Smooth muscle cell (in vitro differentiated cells): ENCODE results near the gene KLHL25. TPM values are rescaled to one million over a fixed set of nuclear protein-coding genes. Genes with fewer than 3 reads are reported as not detected.

Source experiments
- DNase-seq: peaks from one replicate; lab custom pipeline; 2025; ENCODE audit not compliant: unreplicated experiment; lab: John Stamatoyannopoulos, UW
- H2AFZ ChIP-seq: fragments of 200-600 bp; sonication (generic); 2 replicates; pipeline ENCODE4 v1.6.0; 2016; ENCODE audit warnings: antibody characterized with exemption, low read depth, mild to moderate bottlenecking
- H3F3A ChIP-seq: fragments of 200-600 bp; sonication (generic); 2 replicates; pipeline ENCODE4 v1.6.0; 2017; ENCODE audit warnings: antibody characterized with exemption, low read depth
- H3K27ac ChIP-seq: fragments of 200-600 bp; sonication (generic); 2 replicates; pipeline ENCODE4 v1.5.1; 2016; ENCODE audit warnings: low read depth, mild to moderate bottlenecking
- H3K27me3 ChIP-seq: fragments of 200-600 bp; sonication (generic); 2 replicates; pipeline ENCODE4 v1.6.1; 2016; ENCODE audit warnings: low read depth, mild to moderate bottlenecking
- H3K36me3 ChIP-seq: fragments of 200-600 bp; sonication (generic); 2 replicates; pipeline ENCODE4 v1.5.1; 2016; ENCODE audit warnings: low read depth
- H3K4me1 ChIP-seq: fragments of 200-600 bp; sonication (generic); 2 replicates; pipeline ENCODE4 v1.5.1; 2016; ENCODE audit warnings: low read depth
- H3K4me2 ChIP-seq: fragments of 200-600 bp; sonication (generic); 2 replicates; pipeline ENCODE4 v1.6.0; 2016; ENCODE audit warnings: mild to moderate bottlenecking
- H3K4me3 ChIP-seq: fragments of 200-600 bp; sonication (generic); 2 replicates; pipeline ENCODE4 v1.5.1; 2016; ENCODE audit warnings: mild to moderate bottlenecking
- H3K79me2 ChIP-seq: fragments of 200-600 bp; sonication (generic); 2 replicates; pipeline ENCODE4 v1.6.0; 2016; ENCODE audit warnings: low read depth, mild to moderate bottlenecking
- H3K9ac ChIP-seq: fragments of 200-600 bp; sonication (generic); 2 replicates; pipeline ENCODE4 v1.6.0; 2016; ENCODE audit warnings: low read depth
- H3K9me3 ChIP-seq: fragments of 200-600 bp; sonication (generic); replicated peaks from 2 replicates; pipeline ENCODE4 v1.5.1; 2016; ENCODE audit warnings: low read depth
- H4K20me1 ChIP-seq: fragments of 200-600 bp; sonication (generic); 2 replicates; pipeline ENCODE4 v1.6.0; 2016; ENCODE audit warnings: low read depth
- CTCF ChIP-seq: fragments of 200-600 bp; sonication (generic); IDR thresholded peaks from 2 replicates; pipeline ENCODE4 v1.5.1; 2017; ENCODE audit warnings: borderline replicate concordance, mild to moderate bottlenecking, antibody characterized with exemption; ENCODE audit not compliant: insufficient read depth, poor library complexity, severe bottlenecking
- whole genome bisulfite sequencing: methylation state at CpG from one replicate; pipeline ENCODE4 v1.1.7; 2016; ENCODE audit warnings: low lambda C conversion rate; 5-methylcytosine and 5-hydroxymethylcytosine counted together
- polyA plus RNA-seq: library from polyadenylated mRNA; unstranded; fragments of >200 nt; fragmentation: Nextera tagmentation; extraction: Ambion mirVana; gene quantifications from 2 replicates; pipeline ENCODE4 v1.2.1, GENCODE V29; 2016
- total RNA-seq: library from RNA; depleted of rRNA; stranded (reverse); fragments of >200 nt; gene quantifications from 2 replicates; pipeline ENCODE4 v1.2.3, GENCODE V29; 2014

KLHL25 gene
- total and polyA plus RNA-seq, 2 experiments from 2014 or later, result 5.0 to 6.7 TPM

GRCh38 chr15:85752491-85752961, 42.2 kb downstream of the KLHL25 start:
- Histone ChIP-seq H3K27me3 (no peaks in the 10 kb centered on the region), H3K4me1 (peaks cover 31% of the 10 kb centered on the region), H2AFZ (no peak overlapping the region), H3K36me3 (no peaks in the 10 kb centered on the region), H3K4me2 (no peak overlapping the region), H3K27ac (no peak overlapping the region), H3K79me2 (no peaks in the 10 kb centered on the region), H3F3A (peaks cover 5% of the 10 kb centered on the region), H4K20me1 (peaks cover 7% of the 10 kb centered on the region), H3K9ac (no peak overlapping the region), H3K9me3 (no peaks in the 10 kb centered on the region), H3K4me3 (no peak overlapping the region)
- WGBS, result 86% methylated on average over 8 of the region's 8 CpGs
- no peak for TF ChIP-seq CTCF
- DNase-seq, result no peak

GRCh38 chr15:85752124-85752475, 42.6 kb downstream of the KLHL25 start:
- Histone ChIP-seq H3K4me2 (no peak overlapping the region), H3K27me3 (no peaks in the 10 kb centered on the region), H3K36me3 (no peaks in the 10 kb centered on the region), H4K20me1 (peaks cover 9% of the 10 kb centered on the region), H3K4me1 (peaks cover 31% of the 10 kb centered on the region), H3K79me2 (no peaks in the 10 kb centered on the region), H2AFZ (no peak overlapping the region), H3K4me3 (no peak overlapping the region), H3K27ac (no peak overlapping the region), H3F3A (peaks cover 5% of the 10 kb centered on the region), H3K9ac (no peak overlapping the region), H3K9me3 (no peaks in the 10 kb centered on the region)
- no peak for DNase-seq
- 86% methylated on average over 14 of the region's 15 CpGs for WGBS
- TF ChIP-seq CTCF, result no peak

GRCh38 chr15:85751291-85752123, 43.2 kb downstream of the KLHL25 start:
- no peak for DNase-seq
- Histone ChIP-seq H3K79me2 (no peaks in the 10 kb centered on the region), H2AFZ (no peak overlapping the region), H3K36me3 (no peaks in the 10 kb centered on the region), H3K9ac (no peak overlapping the region), H3K4me2 (peak overlapping the region; percentile 47), H3K27ac (no peak overlapping the region), H3F3A (peaks cover 5% of the 10 kb centered on the region), H3K27me3 (no peaks in the 10 kb centered on the region), H3K4me3 (no peak overlapping the region), H3K4me1 (peaks cover 31% of the 10 kb centered on the region), H3K9me3 (no peaks in the 10 kb centered on the region), H4K20me1 (peaks cover 9% of the 10 kb centered on the region)
- WGBS, result 37% methylated on average over 14 of the region's 15 CpGs
- TF ChIP-seq CTCF, result no peak
